HG02870 (cell line): ENCODE data around the gene AFMID.
"Not testable (repeated sequence)": the region's sequence is repeated elsewhere in the genome, so short reads cannot be mapped to it uniquely, and the experiment has no call there.

Experiments
- ATAC-seq: cut with Tn5 transposase; IDR thresholded peaks from one replicate; pipeline ENCODE4 v1.9.1; 2021; ENCODE audit warnings: mild to moderate bottlenecking, moderate library complexity; ENCODE audit not compliant: unreplicated experiment

The AFMID gene

DNA sequence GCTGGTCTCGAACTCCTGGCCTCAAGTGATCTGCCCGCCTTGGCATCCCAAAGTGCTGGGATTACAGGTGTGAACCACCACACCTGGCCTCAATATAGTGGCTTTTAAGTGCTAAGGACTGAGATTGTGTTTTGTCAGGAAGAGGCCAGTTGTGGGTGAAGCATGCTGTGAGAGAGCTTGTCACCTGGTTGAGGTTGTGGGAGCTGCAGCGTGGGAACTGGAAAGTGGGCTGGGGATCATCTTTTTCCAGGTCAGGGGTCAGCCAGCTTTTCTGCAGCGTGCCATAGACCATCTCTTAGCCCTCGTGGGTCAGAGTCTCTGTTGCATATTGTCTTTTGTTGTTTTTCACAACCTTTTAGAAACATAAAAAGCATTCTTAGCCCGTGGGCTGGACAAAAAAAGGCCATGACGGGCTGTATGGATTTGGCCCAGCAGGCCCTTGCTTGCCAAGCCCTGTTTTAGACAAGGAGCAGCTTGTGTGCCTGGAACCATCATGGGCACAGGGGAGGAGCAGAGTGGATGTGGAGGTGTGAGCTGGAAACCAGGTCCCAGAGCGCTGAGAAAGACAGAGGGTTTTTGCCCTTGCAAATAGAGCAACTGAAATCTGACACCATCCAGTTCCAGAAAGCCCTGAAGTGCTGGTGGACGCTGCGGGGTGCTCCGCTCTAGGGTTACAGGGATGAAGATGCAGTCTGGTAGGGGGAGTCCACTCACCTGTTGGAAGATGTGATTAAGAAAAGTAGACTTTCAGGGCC lies 32.4 kb downstream of the AFMID start:
- ATAC-seq: no peak

- no peak for ATAC-seq
Observed at GRCh38 chr17:78223061-78223460, 35.9 kb downstream of the AFMID start.

DNA sequence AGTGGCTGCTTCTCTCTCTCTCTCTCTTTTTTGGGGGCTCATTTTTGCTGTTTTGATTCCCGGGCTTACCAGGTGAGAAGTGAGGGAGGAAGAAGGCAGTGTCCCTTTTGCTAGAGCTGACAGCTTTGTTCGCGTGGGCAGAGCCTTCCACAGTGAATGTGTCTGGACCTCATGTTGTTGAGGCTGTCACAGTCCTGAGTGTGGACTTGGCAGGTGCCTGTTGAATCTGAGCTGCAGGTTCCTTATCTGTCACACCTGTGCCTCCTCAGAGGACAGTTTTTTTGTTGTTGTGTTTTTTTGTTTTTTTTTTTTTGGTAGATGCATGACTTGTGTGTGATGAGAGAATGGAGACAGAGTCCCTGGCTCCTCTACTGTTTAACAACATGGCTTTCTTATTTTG lies 36.6 kb downstream of the AFMID start:
- ATAC-seq: no peak

GRCh38 chr17:78224231-78225087 lies 37.3 kb downstream of the AFMID start:
- ATAC-seq: no peak

GRCh38 chr17:78225088-78225865 lies 38.1 kb downstream of the AFMID start:
- no peak for ATAC-seq

DNA sequence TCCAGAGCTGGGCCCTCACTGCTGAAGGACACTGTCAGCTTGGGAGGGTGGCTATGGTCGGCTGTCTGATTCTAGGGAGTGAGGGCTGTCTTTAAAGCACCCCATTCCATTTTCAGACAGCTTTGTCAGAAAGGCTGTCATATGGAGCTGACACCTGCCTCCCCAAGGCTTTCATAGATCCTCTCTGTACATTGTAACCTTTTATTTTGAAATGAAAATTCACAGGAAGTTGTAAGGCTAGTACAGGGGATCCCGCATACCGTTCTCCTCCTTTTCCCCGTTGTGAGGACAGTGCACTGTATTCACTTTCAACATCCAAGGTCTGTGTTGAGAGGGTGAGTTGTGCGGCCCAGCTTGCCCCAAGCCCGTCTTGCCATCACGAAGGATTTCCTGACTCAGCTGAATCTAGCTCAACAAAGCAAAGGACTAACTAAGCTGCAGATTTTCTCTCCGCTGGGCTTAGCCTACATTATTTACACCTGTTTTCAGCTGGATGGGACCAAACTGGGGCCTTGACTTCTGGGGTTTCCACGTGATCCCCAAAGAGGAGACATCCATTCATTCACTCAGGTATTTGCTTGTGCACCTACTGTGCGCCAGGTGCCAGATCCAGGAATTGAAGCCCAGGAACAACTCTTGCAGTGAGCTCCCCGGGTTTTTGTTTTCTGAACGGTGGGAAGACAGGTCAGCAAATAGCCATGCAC lies 39.0 kb downstream of the AFMID start:
- ATAC-seq: no peak

DNA sequence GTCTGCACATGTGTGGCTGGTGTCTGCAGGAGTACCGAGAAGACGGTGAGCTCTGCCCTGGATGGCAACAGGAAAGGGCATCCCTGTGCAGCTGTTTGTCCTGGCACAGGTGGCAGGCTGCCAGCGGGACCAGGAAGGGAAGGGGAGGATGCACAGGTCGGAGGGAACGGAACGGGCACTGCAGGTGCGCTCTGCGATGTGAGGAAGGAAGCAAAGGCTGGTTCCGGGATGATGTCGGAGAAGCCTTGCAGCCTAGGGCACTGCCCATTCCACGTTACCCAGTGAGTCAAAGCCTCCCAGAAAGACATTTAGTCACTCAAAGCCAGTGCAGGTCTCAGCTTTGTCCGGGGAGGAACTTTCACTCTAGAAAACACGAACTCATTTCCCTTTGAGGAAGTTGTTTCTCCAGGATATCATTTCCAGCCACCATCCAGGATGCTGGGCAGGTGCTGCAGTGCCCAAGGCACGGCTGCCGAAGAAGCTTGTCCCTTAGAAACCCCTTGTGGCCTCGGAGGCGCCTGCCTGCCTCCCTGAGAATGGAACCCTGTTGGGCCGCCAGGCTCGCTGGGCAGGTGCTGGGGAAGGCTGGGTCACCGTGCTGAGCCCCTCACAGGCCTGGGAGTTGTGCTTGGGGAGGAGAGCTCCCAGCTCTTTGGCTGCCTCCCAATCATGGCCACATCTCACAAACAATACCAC lies 39.7 kb downstream of the AFMID start:
- ATAC-seq: no peak

DNA sequence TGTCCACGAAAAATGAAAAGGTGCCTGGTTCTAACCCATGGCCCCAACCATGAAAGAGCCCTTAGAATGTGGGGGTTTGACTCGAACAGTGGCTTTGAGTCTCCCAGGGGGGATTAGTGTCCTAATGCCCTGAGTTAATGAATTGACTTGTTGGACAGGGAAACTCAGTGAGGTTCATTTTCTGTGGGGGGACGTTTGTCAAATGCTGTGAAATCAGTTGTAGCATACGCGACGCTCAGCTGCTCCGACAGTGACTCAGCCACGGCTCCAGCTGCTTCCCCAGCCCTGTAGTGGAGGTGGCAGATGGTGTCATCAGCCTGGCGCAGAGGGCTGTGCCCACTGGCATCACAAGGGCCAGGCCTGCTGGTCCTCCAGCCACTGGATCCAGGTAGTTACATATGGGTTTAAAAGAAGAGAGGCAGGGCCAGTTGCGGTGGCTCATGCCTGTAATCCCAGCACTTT lies 40.3 kb downstream of the AFMID start:
- ATAC-seq: no peak

GRCh38 chr17:78228176-78228575 lies 41.0 kb downstream of the AFMID start:
- ATAC-seq: no peak

GRCh38 chr17:78230252-78230962 lies 43.2 kb downstream of the AFMID start:
- no peak for ATAC-seq

DNA sequence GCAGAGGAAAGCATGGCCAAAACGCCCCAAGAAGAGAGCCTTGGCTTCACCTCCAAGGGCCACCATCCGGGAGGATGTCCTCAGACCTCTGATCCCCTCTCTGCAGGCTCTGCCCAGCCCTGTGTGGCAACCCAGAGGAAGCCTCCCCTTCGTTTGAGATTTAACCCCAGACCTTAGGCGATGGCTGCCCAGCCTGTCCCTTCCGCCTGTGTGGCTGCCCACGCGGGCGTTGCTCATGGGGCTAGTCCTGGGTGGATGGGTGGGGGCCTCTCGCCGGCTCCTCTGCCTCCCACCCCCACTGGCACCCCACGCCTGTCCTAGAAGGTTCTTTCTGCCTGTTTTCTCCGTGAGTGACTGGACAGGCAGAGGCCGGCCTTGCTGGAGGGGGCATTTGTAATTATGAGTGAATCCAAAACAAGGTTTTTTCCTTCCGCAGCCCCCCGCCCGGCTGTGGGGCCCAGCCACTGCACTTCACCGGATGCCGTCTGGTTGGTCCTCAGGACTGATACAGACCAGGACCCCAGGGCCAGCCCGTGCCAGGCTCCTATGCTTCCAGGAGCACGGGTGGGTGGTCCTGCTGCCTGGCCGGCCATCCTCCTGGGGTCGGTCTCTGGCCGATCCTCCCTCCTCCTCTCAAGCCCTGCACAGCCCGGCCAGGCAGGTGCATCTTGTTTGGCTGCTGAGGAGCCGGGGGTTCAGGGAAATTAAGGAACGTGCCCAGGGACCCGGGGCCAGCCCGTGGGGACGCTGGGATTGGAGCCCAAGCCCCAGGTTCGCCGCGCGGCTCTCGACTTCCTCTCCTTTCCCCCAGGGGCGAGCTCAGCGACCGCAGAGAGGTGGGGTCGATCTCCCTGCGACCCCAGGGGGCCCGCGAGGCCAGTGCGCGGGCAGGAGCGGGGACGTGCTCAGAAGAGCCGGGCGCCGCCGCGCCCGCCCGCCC lies 44.1 kb downstream of the AFMID start, which contains the start of gene TMEM235:
Gene TMEM235, plus strand, starts transcription at position 636 of the 940 bp plus-strand sequence. CDS start 393 bp downstream, outside the sequence.
- ATAC-seq: no peak

- ATAC-seq: no peak
Observed at GRCh38 chr17:78231991-78232858, 45.1 kb downstream of the AFMID start.

- no peak for ATAC-seq
Observed at GRCh38 chr17:78232859-78233173, 45.7 kb downstream of the AFMID start.

GRCh38 chr17:78233678-78234077 lies 46.5 kb downstream of the AFMID start:
- no peak for ATAC-seq

- no peak for ATAC-seq
Observed at GRCh38 chr17:78234261-78234865, 47.2 kb downstream of the AFMID start.

- not testable (repeated sequence) for ATAC-seq
Observed at GRCh38 chr17:78235022-78235421, 47.9 kb downstream of the AFMID start.

DNA sequence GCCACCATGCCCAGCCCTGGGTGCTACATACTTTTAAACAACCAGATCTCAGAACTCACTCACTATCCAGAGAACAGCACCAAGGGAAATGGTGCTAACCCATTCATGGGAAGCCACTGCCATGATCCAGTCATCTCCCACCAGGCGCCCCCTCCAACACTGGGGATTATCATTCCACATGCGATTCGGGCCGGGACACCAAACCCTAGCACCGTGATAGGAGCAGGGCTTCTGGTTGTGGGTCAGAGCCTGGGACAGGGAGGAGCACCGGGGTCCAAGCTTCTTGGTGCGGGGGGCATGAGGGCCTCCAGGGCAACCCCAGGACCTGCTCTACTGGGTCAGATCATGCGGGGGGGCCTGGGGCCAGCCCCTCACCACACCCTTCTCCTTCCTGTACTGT lies 48.7 kb downstream of the AFMID start:
- ATAC-seq: no peak
